Stimulated activated CD4-positive, alpha-beta T cell treated with anti-CD3 and anti-CD28 coated beads, TNF-alpha, amount 100 ng/mL, for 24 hours (primary cell): ENCODE measurements around the gene HOXA9.
A peak's percentile ranks its signal among the peaks of the same experiment; 100 is the strongest.

Experiments used
- DNase-seq, 3 experiments: peaks; one replicate each; pipeline ENCODE4 v3.0.0-alpha.2; 2020; ENCODE audit warnings: low read depth in 3 of 3

The HOXA9 gene

GRCh38 chr7:27188386-27189294 lies 23.3 kb upstream of the HOXA9 start:
- DNase-seq, result no peak

- no peak for DNase-seq
Measured at GRCh38 chr7:27187475-27188385, 22.4 kb upstream of the HOXA9 start.

DNA sequence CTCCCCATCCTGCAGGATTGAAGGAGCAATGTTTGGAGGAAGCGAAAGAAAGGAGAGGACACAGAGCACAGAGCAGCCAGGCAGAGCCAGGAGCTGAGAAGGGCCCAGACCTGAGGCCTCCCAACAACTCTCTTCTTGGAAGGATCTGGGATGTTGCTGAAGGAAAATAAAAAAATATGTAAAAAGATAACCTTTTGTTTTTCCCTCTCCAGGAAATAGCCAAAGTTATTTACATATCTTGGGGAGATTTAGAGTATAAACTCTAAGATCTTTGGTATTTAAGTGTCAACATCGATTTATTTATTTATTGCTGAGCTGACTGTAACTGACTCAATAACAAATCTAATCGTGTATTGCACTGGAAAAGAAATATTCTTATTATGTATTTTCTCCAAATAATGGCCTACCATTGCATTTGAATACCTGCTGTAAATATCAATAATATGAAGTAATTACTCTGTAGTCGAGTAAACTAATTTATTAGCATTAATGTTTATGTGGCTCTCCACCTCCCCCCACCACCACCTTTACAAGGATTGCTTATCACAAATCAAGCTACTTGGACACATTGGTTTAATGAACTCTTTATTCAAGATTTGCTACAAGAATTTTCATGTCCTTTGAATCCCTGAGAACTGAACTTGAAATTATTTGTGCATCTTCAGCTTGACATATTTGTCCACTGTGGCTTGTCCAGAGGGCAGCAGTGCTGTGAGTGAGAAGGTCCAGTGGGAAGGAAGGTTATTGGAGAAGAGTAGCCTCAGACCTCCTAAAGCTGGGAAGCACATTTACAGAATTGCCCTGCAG lies 21.5 kb upstream of the HOXA9 start:
- DNase-seq, result no peak

DNA sequence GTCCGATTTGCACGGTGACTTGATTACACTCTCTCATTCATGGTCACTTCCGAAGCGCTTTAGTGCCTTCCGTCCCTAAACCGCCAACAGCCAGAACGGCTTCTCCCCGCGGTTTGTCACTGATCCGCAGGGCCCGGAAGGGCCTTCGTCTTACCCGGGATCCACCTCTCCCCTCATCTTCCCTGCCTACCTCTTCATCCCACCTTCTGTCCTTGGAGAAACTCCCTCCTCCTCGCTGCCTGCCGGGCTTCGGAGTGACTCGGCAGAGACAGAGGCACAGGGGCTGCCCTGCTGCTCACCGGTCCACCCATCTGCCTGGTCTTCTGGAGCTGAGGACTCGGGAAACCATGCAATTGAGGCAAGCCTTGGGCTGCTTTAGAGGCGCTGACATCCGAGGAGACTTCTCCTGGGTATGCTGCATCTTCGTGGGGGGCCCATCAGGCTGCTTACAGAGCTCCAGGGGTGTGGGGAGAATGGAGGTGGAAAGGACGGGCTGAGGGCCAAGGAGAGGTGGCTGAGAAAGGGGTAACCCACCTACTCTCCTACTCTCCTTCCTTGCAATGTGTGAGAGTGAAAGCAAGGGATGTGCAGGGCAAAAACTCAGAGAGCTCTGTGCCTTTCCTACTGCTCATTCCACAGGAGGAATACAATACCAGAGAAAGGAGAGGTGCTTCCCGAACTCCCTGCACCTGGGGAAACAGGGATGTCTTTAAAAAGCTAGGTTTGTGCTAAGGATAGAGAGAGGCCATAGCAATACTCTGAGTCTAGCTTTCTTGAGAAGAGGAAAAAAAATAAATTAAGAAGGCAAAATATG lies 20.7 kb upstream of the HOXA9 start:
- DNase-seq, result no peak

DNA sequence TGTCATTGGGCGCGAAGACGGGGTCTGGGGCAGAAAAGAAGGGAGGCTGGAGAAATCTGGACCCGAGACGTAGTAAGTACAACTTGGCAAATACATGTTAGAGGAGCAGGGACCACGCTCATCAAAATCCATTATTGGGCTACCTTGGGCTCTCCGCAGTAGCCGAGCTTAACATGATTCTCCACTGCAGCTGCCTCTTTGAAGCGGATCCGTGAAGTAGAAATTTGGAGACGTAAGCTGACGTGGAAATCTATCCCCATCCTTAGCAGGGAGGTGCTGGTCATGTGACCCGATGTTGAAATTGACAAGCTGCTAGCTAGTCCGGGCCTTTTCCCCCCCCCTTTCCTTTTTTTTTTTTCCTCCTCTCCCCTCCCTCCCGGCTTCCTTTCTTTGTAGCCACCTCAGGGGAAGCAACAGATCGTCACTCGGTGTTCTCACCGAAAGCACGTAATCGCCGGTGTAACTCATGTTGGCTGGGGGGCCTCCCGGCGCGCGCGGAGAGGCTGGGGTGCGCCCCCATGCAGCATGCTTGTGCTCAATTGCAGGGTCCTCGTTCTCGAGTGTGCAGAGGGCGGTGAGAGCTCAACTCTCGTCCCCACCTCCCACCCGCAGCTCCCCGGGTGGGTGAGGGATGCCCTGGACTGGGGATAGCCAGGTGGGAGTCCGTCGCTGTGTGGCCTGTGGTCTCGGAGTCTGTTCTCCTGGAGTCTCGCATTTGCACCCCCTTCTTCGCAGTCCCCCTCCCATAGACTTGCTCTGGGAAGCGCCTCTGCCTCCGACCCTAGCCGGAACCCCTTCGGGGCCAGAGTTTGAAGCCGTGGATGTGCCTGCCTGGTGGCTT lies 19.9 kb upstream of the HOXA9 start, which contains the start of gene HOXA11:
HOXA11 (minus strand) TSS at position 220 of the 841 bp plus-strand sequence; CDS start at position 132, 88 bp downstream.
- DNase-seq, result no peak

- no peak for DNase-seq
Measured at GRCh38 chr7:27184337-27185012, 19.1 kb upstream of the HOXA9 start.

GRCh38 chr7:27183682-27184336 lies 18.5 kb upstream of the HOXA9 start:
- no peak for DNase-seq

GRCh38 chr7:27182861-27183681 lies 17.7 kb upstream of the HOXA9 start:
- DNase-seq, result no peak

GRCh38 chr7:27182285-27182841 lies 17.0 kb upstream of the HOXA9 start:
- DNase-seq, result no peak

- no peak for DNase-seq
Measured at GRCh38 chr7:27181795-27182275, 16.5 kb upstream of the HOXA9 start.

DNA sequence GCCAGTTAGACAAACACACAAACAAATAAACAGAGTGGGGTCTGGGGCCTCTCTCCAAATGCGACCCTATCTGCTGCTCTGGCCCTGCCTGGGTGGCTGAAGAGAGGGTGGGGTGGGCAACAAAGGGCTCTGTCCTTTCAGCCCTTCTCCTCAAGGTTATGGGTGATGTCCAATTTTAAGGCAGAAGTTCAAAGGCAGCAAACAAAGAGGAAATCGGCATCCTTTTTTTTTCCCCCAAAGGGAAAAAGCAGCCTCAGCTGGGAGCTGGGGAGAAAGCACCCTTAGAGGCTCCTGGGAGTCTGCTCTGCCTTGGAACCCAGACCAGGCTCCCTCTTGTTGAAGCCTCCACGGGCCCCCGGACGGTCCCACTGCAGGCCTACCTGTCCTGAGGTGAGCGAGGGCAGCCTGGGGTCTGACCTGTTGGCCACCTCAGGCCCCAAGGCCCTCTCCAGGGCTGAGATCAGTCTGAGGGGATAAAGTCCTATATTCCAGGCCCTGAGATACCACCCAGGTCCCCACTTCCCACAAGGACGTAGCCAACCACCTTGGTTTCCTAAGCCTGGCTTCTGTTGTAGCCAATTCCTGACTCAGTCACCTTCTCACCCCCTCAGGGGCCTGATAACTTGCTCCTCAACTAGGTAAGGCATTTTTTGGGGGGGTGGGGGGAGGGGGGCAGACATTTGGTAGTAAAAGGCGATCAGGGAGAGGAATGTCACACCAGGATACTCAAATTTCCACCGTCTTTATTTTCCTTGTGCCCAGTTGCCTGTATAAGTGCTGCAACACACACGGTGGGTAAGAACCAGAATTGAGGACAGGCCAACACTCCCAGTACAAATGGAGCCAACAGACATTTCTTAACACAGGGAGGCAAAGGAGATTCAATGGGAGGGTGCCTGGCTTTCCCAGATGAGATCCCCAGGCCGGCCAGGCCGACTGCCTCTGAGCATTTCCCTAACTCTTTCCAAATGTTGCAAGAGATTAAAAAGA lies 15.4 kb upstream of the HOXA9 start:
- no peak for DNase-seq

- peak in 1 of 3 experiments; percentile 56 for DNase-seq
Measured at GRCh38 chr7:27179503-27180430, 14.4 kb upstream of the HOXA9 start.

GRCh38 chr7:27179030-27179429 lies 13.7 kb upstream of the HOXA9 start:
- no peak for DNase-seq

GRCh38 chr7:27178366-27178765 lies 13.0 kb upstream of the HOXA9 start:
- no peak for DNase-seq

DNA sequence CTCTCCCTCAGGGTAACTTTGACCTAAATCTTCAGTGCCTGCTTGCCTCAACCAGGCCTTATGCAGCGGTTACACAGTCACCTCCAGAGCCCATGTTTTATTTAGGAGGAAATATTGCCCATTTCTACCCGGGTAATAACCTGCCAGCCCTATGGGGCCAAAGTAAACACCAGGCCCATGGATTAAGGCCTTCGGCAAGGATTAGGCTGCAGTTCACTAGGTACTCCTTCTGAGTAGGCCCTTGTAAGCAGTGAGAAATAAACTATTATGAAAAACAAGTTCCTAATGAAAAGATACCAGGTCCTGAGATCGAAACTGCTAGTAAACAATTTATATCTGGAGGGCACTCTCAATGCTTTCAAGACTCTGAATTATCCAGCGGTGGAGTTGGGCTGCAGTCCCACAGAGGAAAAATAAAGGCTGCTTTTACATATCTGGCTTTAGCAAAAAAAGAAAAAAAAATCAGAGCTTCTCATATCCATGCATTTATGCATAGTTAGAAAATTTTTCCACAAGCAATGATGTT lies 12.5 kb upstream of the HOXA9 start:
- DNase-seq, result no peak
